ENCODE measurements around the gene PHF21B.
"Not testable (repeated sequence)": the region's sequence is repeated elsewhere in the genome, so short reads cannot be mapped to it uniquely, and the experiment has no call there.

The PHF21B gene

GRCh38 chr22:44860311-44860710, 149.5 kb downstream of the PHF21B start:
- DNase-seq (ENCODE audit: insufficient read length, low spot score) (no peak), FAIRE-seq (no peak)
- TF ChIP-seq POLR2A (IDR thresholded peaks at IDR 0.05; ENCODE audit: low read depth, low read length) = no peak

- FAIRE-seq (no peak), DNase-seq (ENCODE audit: insufficient read length, low spot score) (no peak)
- no peak for TF ChIP-seq POLR2A (IDR thresholded peaks at IDR 0.05; ENCODE audit: low read depth, low read length)
These were observed 150.2 kb downstream of the PHF21B start for GRCh38 chr22:44859641-44860040.

GRCh38 chr22:44858819-44859218, 151.0 kb downstream of the PHF21B start:
- not testable (repeated sequence) for DNase-seq (ENCODE audit: insufficient read length, low spot score); FAIRE-seq

- DNase-seq (ENCODE audit: insufficient read length, low spot score) = no peak
- FAIRE-seq = no peak
- TF ChIP-seq POLR2A (IDR thresholded peaks at IDR 0.05; ENCODE audit: low read depth, low read length) = no peak
These were observed 153.9 kb downstream of the PHF21B start for GRCh38 chr22:44855855-44856254.

GRCh38 chr22:44854641-44855040, 155.2 kb downstream of the PHF21B start:
- FAIRE-seq; DNase-seq (ENCODE audit: insufficient read length, low spot score): not testable (repeated sequence)

- no peak for FAIRE-seq
- no peak for DNase-seq (ENCODE audit: insufficient read length, low spot score)
- TF ChIP-seq POLR2A (IDR thresholded peaks at IDR 0.05; ENCODE audit: low read depth, low read length) = no peak
These were observed 158.9 kb downstream of the PHF21B start for GRCh38 chr22:44850946-44851345.

GRCh38 chr22:44848791-44849420, 160.9 kb downstream of the PHF21B start:
- FAIRE-seq (no peak), DNase-seq (ENCODE audit: insufficient read length, low spot score) (no peak)
- TF ChIP-seq POLR2A (IDR thresholded peaks at IDR 0.05; ENCODE audit: low read depth, low read length) = no peak

- DNase-seq (ENCODE audit: insufficient read length, low spot score) (no peak), FAIRE-seq (no peak)
- no peak for TF ChIP-seq POLR2A (IDR thresholded peaks at IDR 0.05; ENCODE audit: low read depth, low read length)
These were observed 161.5 kb downstream of the PHF21B start for GRCh38 chr22:44848296-44848741.

GRCh38 chr22:44847892-44848291, 161.9 kb downstream of the PHF21B start:
- FAIRE-seq = no peak

GRCh38 chr22:44847380-44847779, 162.4 kb downstream of the PHF21B start:
- FAIRE-seq (no peak), DNase-seq (ENCODE audit: insufficient read length, low spot score) (no peak)
- no peak for TF ChIP-seq POLR2A (IDR thresholded peaks at IDR 0.05; ENCODE audit: low read depth, low read length)

More at GRCh38 chr22:44847892-44848291, 161.9 kb downstream of the PHF21B start:
- TF ChIP-seq POLR2A (IDR thresholded peaks at IDR 0.05; ENCODE audit: low read depth, low read length) = no peak
- DNase-seq (ENCODE audit: insufficient read length, low spot score) = no peak

- FAIRE-seq = no peak
- DNase-seq (ENCODE audit: insufficient read length, low spot score) = no peak
- TF ChIP-seq POLR2A (IDR thresholded peaks at IDR 0.05; ENCODE audit: low read depth, low read length) = no peak
These were observed 163.0 kb downstream of the PHF21B start for GRCh38 chr22:44846726-44847275.

GRCh38 chr22:44845796-44846720, 163.7 kb downstream of the PHF21B start:
- FAIRE-seq = no peak
- TF ChIP-seq POLR2A (IDR thresholded peaks at IDR 0.05; ENCODE audit: low read depth, low read length) = no peak
- DNase-seq (ENCODE audit: insufficient read length, low spot score) = no peak

- no peak for TF ChIP-seq POLR2A (IDR thresholded peaks at IDR 0.05; ENCODE audit: low read depth, low read length)
- DNase-seq (ENCODE audit: insufficient read length, low spot score) = no peak
- no peak for FAIRE-seq
These were observed 164.6 kb downstream of the PHF21B start for GRCh38 chr22:44845191-44845590.

- TF ChIP-seq POLR2A (IDR thresholded peaks at IDR 0.05; ENCODE audit: low read depth, low read length) = no peak
- DNase-seq (ENCODE audit: insufficient read length, low spot score) (no peak), FAIRE-seq (no peak)
These were observed 167.4 kb downstream of the PHF21B start for GRCh38 chr22:44842417-44842816.

Measured in H54 (cell line).